DMS153 treated with DMSO at 0.1 percent for 48 hours (cell line): ENCODE measurements around the gene BICRAL.
"Not testable (repeated sequence)": the region's sequence is repeated elsewhere in the genome, so short reads cannot be mapped to it uniquely, and the experiment has no call there.

ENCODE experiments used
- DNase-seq: peaks from one replicate; lab custom pipeline; 2025; ENCODE audit not compliant: unreplicated experiment; lab: John Stamatoyannopoulos, UW

The BICRAL gene

GRCh38 chr6:42841844-42842584, 60.2 kb downstream of the BICRAL start:
- DNase-seq = no peak

GRCh38 chr6:42845327-42845694, 63.5 kb downstream of the BICRAL start:
- no peak for DNase-seq

- no peak for DNase-seq
These were observed 64.7 kb downstream of the BICRAL start for GRCh38 chr6:42846505-42846904.

- DNase-seq = no peak
These were observed 66.8 kb downstream of the BICRAL start for GRCh38 chr6:42848700-42849099.

- no peak for DNase-seq
These were observed 69.7 kb downstream of the BICRAL start for GRCh38 chr6:42851599-42851998.

GRCh38 chr6:42860036-42860435, 78.2 kb downstream of the BICRAL start:
- DNase-seq = no peak

GRCh38 chr6:42860481-42860880, 78.6 kb downstream of the BICRAL start:
- DNase-seq = no peak

GRCh38 chr6:42864602-42865001, 82.8 kb downstream of the BICRAL start:
- no peak for DNase-seq

- DNase-seq = no peak
These were observed 88.5 kb downstream of the BICRAL start for GRCh38 chr6:42870145-42870936.

GRCh38 chr6:42871711-42872110, 89.9 kb downstream of the BICRAL start:
- DNase-seq = no peak

- DNase-seq = no peak
These were observed 91.5 kb downstream of the BICRAL start for GRCh38 chr6:42873313-42873712.

GRCh38 chr6:42877695-42878094, 95.8 kb downstream of the BICRAL start:
- DNase-seq = no peak

GRCh38 chr6:42879372-42880239, 97.8 kb downstream of the BICRAL start, which contains the start of gene RPL7L1:
TSS of gene RPL7L1 (plus strand) at chr6:42879616. CDS start at chr6:42879911, 295 bp downstream.
- DNase-seq = peak; percentile 88

- DNase-seq = not testable (repeated sequence)
These were observed 98.5 kb downstream of the BICRAL start for GRCh38 chr6:42880240-42880817.

GRCh38 chr6:42880871-42881270, 99.0 kb downstream of the BICRAL start:
- not testable (repeated sequence) for DNase-seq

- DNase-seq = no peak
These were observed 103.8 kb downstream of the BICRAL start for GRCh38 chr6:42885702-42886101.

GRCh38 chr6:42888201-42888600, 106.3 kb downstream of the BICRAL start:
- DNase-seq = not testable (repeated sequence)

GRCh38 chr6:42889815-42890214, 108.0 kb downstream of the BICRAL start:
- DNase-seq = no peak

GRCh38 chr6:42890311-42891198, 108.7 kb downstream of the BICRAL start:
- peak; percentile 75 for DNase-seq

- no peak for DNase-seq
These were observed 109.4 kb downstream of the BICRAL start for GRCh38 chr6:42891199-42891722.
